Inflammatory macrophage treated with lipopolysaccharide for 1 hour (primary cell): ENCODE data around the gene ZNF618.

Experiments
- DNase-seq, 2 donors: peaks; one replicate each; pipeline ENCODE4 v3.0.0-alpha.2; 2020 to 2022

The ZNF618 gene

DNA sequence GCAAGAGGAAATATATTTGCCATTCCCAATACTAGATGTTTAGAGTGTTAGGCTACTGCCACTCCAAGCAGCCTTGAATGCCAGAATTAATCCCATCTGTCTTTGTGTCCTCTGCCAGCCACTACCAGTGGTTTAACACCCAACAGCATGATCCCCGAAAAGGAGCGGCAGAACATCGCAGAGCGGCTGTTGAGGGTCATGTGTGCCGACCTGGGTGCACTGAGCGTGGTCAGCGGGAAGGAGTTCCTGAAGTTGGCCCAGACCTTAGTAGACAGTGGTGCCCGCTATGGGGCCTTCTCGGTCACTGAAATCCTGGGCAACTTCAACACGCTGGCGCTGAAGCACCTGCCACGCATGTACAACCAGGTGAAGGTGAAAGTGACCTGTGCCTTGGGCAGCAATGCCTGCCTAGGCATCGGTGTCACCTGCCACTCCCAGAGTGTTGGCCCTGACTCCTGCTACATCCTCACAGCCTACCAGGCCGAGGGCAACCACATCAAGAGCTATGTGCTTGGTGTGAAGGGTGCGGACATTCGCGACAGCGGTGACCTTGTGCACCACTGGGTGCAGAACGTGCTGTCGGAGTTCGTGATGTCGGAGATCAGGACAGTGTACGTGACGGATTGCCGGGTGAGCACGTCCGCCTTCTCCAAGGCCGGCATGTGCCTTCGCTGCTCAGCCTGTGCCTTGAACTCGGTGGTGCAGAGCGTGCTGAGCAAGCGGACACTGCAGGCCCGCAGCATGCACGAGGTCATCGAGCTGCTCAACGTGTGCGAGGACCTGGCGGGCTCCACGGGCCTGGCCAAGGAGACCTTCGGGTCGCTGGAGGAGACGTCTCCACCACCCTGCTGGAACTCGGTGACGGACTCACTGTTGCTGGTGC is 172.7 kb downstream of the ZNF618 start:
- DNase-seq = no peak

DNA sequence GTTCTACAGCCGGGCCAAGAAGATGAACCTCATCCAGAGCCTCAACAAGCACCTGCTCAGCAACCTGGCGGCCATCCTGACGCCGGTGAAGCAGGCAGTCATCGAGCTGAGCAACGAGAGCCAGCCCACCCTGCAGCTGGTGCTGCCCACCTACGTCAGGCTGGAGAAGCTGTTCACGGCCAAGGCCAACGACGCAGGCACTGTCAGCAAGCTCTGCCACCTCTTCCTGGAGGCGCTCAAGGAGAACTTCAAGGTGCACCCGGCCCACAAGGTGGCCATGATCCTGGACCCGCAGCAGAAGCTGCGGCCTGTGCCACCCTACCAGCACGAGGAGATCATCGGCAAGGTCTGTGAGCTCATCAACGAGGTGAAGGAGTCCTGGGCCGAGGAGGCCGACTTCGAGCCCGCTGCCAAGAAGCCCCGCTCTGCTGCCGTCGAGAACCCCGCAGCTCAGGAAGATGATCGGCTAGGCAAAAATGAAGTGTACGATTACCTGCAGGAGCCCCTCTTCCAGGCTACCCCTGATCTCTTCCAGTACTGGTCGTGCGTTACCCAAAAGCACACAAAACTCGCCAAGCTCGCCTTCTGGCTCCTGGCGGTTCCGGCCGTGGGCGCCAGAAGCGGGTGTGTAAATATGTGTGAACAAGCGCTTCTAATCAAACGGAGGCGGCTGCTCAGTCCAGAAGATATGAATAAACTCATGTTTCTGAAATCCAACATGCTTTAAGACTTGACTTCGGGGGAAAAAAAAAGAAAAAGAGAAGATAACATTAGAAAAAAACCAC is 173.5 kb downstream of the ZNF618 start:
- DNase-seq = no peak

DNA sequence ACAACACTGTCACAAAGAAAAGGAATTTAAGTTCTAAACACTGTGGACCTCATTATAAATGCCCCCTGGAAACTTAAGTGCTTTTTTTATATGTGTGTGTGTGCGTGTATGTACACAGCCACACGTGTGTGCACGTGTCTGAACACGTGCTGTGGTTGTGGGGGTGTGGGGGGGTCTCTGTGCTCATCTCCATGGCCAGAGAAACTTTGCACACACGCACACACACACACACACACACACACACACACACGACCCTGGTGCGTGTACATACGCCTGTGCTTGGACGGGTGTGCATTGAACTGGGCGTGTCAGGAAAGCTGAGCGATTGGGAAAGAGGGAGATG is 174.1 kb downstream of the ZNF618 start:
- no peak for DNase-seq

DNA sequence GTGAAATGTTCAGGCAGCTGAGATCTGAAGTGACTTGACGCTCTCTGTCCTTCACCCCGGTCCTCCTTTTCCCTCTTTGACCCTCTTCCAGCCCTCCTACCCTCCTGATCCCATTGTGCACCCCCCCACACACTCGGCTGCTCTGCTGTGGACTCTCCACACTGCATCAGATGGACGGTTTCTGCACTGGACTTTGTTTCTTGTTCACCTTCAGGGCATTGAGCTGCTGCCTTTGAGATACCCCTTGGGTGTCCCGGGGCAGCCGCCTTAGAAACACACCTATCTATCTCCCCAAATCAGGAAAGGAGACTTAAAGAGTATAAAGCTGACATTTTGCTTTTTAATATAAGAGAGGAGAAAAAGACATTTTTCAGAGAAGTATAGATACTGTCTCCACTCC is 174.5 kb downstream of the ZNF618 start:
- no peak for DNase-seq

DNA sequence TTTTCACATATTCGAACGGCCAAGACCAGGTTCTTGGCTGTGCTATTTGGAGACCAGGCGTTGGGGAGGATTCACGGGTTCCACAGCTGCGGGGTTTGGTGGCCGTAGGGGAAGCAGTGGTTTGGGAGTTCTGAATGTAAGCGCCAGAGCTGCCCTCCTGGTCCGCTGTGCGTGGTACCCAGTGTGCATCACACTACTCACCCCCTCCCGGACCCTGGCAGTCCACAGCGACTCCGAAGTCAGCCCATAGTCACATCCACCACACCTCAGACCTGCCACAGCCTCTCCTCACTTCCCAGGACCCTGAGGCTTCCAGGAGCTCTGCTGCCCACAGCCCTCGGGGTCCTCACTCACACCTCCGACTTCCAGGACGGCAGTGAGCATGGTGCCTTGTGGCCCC is 175.2 kb downstream of the ZNF618 start:
- no peak for DNase-seq

DNA sequence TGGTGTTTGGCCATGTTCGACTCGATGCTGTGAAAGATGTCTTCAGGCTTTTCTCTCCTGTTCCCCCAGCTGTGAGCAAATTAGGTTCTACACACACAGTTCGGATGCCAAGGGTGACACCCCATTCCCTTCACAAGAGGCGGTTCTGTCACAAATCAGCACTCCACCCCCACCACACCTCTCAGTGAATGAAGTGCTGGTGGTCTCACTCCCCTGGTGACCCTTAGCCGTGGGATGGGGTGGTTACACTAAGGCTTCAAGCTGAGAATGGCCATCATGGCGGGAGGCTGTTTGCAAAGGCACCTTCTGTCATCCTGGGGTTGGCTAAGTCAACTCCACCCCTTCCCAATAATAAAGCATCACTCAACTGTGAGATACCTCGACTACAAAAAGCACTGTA is 175.6 kb downstream of the ZNF618 start:
- no peak for DNase-seq

DNA sequence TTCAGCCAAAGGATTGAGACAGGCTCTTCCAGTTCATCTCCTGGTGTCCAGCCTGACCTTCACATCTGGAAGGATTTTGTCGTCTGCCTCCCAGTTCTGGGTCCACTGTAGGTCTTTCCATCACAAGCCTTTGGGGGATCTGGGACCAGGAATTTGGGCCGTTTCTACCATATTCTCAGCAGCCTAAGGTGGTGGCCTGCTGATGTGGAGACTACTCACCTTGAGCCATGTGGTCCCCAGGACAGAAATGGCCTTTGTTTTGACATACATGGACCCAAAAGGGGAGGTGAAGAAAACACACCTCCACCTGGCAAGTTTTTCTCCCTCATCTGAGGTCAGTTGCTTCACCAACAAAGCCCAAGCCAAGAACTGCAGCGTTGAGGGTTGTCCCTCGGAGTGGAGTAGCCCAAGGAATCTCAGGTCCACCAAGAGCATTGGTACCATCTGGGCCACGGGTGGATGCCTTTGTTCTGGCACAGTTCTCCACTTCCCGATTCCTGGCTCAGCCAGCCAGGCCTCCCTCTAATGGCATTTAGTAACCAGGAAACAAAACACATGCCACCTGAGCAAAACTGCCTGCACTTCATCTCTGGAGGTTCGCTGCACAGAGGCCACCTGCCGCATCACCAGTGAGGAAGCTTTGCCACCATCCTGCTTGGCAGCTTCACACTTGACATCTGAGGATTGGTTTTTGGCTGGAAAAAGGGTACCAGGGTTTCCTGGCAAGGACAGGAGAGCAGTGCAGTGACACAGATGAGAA is 177.3 kb downstream of the ZNF618 start:
- no peak for DNase-seq

DNA sequence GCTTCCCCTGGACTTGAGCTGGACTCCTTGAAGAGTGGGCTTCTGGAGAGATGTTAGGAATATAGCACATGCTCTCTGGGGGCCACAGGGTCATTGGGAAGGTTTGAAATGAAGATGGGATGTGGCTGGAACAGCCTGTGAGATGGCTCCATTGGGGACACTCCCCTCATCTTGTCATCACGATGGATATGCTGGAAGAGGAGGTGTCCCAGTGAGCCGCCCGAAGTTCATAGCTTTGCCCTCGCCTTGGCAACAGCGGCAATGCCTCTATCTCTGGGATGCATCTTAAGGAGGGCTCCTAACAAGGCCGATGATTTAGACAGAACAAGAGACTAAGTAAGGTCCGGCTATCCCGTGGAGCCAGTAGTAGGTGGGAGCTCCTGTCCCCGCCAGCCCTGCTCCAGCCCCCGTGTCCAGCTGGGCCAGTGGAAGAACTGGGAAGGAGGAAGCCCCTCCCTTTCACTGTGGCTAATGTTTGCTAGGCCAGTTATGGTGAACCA is 178.1 kb downstream of the ZNF618 start:
- no peak for DNase-seq

DNA sequence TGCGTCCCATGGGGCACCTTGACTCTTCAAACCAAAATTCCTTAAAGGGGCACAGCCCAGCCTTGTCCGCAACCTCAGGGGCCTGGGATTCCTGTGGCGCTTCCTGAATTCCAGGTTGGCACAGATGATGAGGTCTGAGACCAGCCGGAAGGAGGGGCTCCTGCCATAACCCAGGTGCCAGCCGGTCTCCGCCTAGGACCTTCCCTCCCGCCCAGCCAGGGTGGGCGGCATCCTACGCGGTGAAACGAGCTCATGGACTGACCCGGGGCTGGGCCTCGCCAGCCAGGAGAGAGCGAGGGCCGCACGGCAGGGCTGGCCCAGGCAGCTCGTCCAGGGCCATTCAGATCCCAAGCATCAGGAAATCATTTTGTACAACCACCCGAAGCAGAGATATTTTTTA is 179.0 kb downstream of the ZNF618 start:
- no peak for DNase-seq

DNA sequence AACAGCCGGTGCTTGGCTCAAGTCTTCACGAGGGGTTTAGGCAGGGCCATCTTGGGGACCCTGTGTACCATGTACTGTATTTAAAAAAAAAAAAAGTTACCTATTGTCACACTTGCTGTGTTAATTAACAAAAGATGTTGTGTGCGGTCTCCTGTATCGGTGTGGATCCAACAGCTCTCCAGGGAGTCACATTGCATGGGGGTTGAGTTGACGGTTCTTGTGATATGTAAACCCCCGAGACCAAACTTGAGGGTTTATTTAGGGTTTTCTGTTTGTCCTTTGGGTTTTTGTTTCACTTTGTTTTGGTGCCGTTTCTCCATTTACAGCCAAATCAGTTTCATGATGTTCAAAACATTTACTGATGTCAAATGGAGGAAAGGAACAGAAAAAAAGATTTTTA is 179.8 kb downstream of the ZNF618 start:
- no peak for DNase-seq

DNA sequence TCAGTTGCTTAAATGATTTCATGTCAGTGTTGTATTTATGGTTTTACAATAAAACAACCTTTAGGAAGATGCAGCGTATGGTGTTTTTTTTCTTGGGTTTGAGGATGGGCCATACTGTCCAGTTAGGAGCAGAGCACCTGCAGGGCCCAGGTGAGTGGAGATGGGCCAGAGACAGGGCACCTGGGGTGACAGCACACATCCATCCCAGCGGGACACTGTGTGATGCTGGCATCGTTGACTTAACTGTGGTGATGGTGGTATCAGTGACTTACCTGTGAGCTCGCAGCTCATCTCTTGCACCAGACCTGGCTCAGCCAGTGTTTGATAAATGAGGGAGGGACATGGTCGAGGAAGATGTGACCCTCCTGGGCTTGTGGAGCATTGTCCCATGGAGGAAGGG is 180.4 kb downstream of the ZNF618 start:
- no peak for DNase-seq

DNA sequence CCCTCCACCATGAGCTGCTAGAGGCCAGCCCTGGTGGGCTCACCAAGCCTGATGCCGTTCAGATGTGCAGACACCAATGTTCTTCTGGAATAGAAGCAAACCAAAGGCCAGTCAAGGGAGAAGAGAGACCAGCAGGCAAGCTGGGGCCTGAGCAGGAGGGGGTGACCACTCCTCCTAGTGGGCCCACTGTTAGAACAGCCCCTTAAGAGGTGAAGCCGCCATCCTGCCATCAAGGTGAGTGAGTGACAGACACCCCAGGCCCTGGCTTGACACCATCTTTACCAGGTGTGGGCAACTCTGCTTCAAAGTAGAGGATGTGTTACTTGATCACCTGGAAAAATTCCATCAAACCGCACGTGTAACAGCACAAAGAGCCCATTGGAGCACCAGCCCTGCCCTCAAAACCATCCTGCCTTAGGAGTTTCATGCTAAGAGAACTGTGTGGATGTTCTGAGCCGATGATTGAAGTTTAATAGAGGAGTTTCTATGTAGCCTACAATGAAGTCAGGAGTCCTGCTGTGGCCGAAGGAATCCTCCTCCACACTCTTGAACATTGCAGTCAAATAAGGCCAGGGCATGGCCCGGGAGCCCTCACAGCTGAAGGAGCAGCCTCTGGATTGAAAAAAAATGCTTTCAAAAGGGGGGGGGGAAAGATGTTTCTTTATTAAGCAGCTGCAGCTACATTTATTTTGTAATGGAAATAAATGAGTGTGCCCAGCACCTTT is 181.2 kb downstream of the ZNF618 start:
- no peak for DNase-seq

DNA sequence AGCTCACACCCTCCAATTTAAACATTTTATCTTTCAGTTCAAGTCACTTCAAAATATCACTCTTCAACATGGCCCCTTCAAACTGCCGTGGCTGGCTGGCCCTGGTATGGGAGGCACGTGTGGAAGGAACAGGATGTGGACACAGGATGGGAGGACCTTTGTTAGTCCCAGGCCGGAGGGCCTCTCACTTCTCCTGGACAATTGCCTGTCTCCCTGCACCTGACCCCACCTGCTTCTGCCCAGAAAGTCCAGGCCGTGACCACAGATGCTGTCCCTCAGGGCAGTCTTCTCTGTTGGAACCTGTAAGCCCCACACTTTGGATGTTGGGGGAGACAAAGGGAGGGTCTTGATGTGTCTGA is 182.6 kb downstream of the ZNF618 start:
- DNase-seq = no peak

DNA sequence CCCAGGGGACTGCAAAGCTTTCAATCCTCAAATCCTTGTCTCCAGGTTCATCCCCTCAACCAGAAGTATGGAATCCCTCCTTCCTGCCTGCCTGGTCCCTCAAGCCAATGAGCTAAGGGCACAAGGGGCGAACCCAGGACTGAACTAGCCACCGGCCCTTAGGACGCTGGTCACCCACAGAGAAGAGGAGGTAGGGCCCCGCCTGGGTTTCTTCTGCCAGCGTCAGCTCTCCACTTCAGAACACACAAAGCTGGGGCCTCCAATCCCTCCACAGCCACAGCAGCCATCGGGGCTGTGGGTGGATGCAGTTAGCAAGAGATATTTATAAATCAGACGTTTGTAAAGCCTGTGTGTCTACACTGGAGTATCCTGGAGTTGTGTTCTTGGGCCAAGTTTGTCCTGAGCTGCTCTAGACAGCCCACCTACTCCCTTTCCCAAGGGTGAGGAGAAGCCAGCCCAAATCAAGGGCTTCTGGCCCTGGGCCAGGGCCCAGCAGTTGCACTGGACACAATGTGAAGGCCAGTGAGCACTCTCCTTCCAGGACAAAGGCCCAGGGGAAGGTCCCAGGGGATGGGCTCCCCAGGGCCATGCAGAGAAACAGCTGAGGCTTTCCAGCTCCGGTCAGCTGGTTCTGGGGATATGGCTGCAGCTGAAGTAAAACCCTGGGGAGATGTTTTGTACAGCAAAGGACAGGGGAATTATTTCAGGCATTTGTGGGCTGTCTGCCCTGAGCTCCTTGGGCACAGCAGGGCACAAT is 183.1 kb downstream of the ZNF618 start:
- no peak for DNase-seq

DNA sequence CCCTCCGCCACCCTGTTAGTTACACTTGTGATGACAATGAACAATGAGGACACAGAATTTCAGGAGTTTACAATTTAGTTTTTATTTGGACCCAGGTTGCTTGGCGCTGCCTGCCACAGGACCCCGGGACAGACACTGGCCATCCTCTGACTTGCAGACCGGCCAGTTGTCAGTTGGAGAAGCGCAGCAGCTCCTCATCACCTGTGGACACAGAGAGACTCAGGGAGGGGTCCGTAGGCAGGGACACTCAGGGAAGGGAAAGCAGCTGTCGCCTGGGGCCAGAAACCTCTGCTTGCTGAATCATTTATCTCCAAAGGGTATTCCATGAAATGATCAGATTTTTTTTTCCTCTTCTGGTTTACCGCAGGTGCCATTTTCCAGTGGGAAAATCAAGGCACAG is 184.0 kb downstream of the ZNF618 start:
- DNase-seq = no peak

DNA sequence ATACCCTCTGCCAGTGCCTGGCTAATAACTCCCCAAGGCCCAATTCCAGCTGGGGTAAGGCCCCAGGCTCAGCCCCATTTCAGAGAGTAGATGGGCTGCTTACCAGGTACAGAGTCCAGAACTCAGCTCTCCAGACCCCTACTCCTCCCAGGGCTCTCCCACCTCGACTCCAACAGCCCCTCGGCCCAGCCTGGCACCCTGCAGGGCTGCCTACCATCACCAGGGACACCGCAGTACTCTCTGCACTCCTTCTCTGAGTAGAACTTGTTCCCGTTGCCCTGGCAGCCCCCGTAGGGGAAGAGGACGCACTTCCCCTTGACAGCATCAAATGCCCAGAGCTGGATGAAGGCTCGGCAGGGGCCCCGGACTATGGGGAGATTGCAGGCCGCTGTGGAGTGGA is 184.6 kb downstream of the ZNF618 start:
- DNase-seq = no peak

DNA sequence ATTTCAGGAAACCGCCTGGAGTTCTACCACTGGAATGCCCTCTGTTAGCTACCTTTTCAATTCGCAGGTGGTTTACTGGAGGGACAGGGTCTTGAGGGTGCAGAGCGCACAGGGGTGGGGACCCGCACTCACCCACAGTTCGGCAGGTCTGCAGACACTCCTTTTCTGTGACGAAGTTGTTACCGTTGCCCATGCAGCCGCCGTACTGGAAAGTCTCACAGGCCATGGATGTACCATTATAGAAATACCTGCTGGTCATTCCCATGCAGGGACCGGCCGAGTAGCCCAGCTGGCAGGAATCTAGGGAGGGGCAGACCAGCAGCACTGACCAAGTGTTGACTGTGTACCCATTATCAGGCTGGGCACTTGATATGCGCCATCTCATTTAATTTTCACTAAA is 185.2 kb downstream of the ZNF618 start:
- DNase-seq = no peak

DNA sequence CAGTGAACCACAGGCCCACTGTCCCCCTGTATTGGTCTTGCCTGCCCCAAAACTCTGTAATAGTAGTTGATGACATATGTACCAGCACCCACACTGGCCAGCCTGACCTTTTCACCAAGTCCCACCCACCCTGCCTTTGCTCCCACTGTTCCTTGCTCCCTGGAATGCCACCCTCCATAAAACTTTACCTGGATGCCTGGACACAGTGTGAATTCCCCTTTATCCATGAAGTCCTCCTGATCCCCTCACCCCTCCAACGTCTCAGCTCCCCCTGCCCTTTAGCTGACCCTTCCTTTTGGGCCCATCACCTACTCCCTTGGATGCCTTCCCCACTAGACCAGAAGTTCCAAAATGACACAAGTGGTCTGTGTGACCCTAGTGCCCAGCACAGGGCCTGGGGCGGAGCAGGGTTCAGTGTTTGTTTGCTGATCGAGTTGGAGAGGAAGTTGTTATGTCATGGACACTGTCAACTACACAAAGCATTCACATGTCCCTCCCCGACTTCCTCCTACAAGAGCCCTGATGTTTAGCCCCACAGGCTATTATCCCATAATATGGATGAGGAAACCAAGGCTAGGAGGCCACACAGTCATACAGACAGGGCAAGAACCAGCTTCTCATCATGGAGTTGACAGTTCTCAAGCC is 185.8 kb downstream of the ZNF618 start:
- DNase-seq = peak; percentile 59 to 62

DNA sequence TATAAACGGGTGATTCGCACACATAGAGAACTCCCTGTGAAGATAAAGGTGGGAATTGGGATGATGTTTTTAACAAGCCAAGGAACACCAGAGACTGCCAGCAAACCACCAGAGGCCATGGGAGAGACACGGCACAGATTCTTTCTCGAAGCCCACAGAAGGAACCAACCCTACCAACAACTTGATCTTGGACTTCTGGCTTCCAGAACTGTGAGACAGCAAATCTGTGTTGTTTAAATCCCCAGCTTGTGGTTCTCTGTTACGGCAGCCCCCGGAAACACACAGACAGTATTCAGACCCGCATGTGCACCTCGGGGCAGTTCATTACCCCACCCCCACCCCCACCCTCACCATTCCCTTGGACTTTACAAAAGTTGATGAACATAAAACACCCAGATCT is 189.2 kb downstream of the ZNF618 start:
- no peak for DNase-seq

DNA sequence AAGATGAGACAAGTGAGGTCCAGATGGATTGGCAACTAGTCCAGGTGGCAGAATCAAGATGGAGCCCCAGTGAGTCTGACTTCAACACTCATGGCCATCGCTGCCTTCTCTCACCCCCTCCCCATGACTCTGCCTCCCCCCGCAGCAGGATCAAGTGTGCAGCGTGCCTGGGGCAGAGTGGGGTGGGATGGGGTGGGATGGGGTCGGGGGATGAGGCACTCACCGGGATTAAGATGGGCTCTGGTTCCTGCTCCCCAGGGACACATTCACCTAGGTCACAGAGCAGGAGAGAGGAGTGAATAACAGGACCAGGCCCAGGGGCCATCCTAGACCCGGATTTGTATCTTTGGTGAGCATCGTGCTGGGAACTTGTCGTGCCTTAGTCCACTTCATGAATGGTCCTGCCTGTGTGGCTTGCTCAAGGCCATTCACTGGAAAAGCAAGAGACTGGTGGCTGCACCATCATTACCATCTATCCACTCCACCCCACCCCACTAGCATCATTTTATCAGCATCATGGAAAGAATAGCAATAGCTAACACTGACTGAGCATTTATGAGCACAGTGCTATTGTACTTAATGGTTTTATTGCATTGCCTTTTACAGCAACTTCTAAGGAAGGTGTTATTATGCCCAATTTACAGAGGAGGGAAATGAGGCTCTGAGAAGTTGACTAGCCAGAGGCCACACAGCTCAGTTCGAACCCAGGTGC is 193.5 kb downstream of the ZNF618 start:
- DNase-seq = no peak
